HCT116 (cell line): ENCODE results near the gene DPM2. TPM values are rescaled to one million over a fixed set of nuclear protein-coding genes. Genes with fewer than 3 reads are reported as not detected.

Experiments used
- ATAC-seq: fragments of 200-7000 bp; cut with Tn5 transposase; 2 replicates; pipeline ENCODE4 v1.9.1; 2020; ENCODE audit warnings: mild to moderate bottlenecking, moderate library complexity
- BruUV-seq: library from RNA; stranded (reverse); fragments of 400-500 nt; replicated peaks from 2 replicates; lab custom pipeline; 2021; lab: Mats Ljungman, UMichigan
- CTCF ChIA-PET: fragments of 300-600 bp; sonication (Branson Sonifier 250); formaldehyde crosslinking; loops from one replicate; lab custom pipeline; 2021; ENCODE audit warnings: antibody characterized with exemption; lab: Charles Lee
- POLR2A ChIA-PET: fragments of 300-600, 350-600 bp; sonication (Branson Sonifier 250); formaldehyde crosslinking; loops from one replicate; lab custom pipeline; 2021; ENCODE audit warnings: antibody characterized with exemption; lab: Charles Lee
- RAD21 ChIA-PET, 2 experiments: fragments of 300-600 bp; sonication (Branson Sonifier 250); formaldehyde crosslinking; loops; one replicate each; lab custom pipeline; 2023; ENCODE audit warnings: low total read pairs in 2 of 2; ENCODE audit not compliant: uncharacterized antibody in 2 of 2, unreplicated experiment in 2 of 2, low non-redundant PET in 1 of 2; lab: Charles Lee
- DNase-seq: peaks from one replicate; pipeline ENCODE4 v3.0.0-alpha.2; 2010; ENCODE audit warnings: low read depth, low spot score
- H2AFZ ChIP-seq: fragments of 200-600 bp; shearing (Covaris generic), sonication (generic); 2 replicates; pipeline ENCODE4 v1.6.1; 2017; ENCODE audit warnings: low read depth, mixed run types, mixed read lengths, antibody characterized with exemption, low read length; ENCODE audit not compliant: poor library complexity, severe bottlenecking
- H3K27ac ChIP-seq: 2 replicates; pipeline ENCODE4 v1.5.1; 2012; ENCODE audit warnings: low read depth, low read length
- H3K27me3 ChIP-seq: fragments of 200-600 bp; sonication (generic); 2 replicates; pipeline ENCODE4 v1.6.1; 2016; ENCODE audit warnings: mixed run types, low read length, mixed read lengths; ENCODE audit not compliant: insufficient read depth
- H3K36me3 ChIP-seq, 2 experiments: fragments of 200-500 bp in 1 of 2; fragments of 200-600 bp in 1 of 2; sonication (Bioruptor generic) in 1 of 2; sonication (generic) in 1 of 2; 2 replicates each; pipeline versions ENCODE4 v1.5.1 to v1.6.1; 2014 to 2016; ENCODE audit warnings: low read length in 2 of 2, inconsistent platforms in 1 of 2, mixed read lengths in 1 of 2, mixed run types in 1 of 2; ENCODE audit not compliant: insufficient read depth in 2 of 2, control insufficient read depth in 1 of 2
- H3K4me1 ChIP-seq, 2 experiments: fragments of 200-600 bp in 1 of 2; sonication (generic) in 1 of 2; 2 replicates each; pipeline versions ENCODE4 v1.5.1 to v1.6.1; 2012 to 2017; ENCODE audit warnings: low read length in 2 of 2, inconsistent platforms in 1 of 2, mild to moderate bottlenecking in 1 of 2, mixed read lengths in 1 of 2, mixed run types in 1 of 2, moderate library complexity in 1 of 2; ENCODE audit not compliant: insufficient read depth in 2 of 2, control insufficient read depth in 1 of 2
- H3K4me2 ChIP-seq: fragments of 200-600 bp; sonication (generic); 2 replicates; pipeline ENCODE4 v1.6.1; 2017; ENCODE audit warnings: mixed run types, low read length, mixed read lengths
- H3K4me3 ChIP-seq, 2 experiments: fragments of 200-600 bp in 1 of 2; sonication (generic) in 1 of 2; replicated peaks in 1 of 2; 2 replicates each; pipeline ENCODE4 v1.5.1; 2011 to 2016; ENCODE audit warnings: low read length in 2 of 2, control low read depth in 1 of 2, low read depth in 1 of 2, mild to moderate bottlenecking in 1 of 2, mixed read lengths in 1 of 2, mixed run types in 1 of 2
- H3K79me2 ChIP-seq: fragments of 200-600 bp; sonication (generic); 2 replicates; pipeline ENCODE4 v1.6.1; 2017; ENCODE audit warnings: mild to moderate bottlenecking, mixed run types, low read length, moderate library complexity, mixed read lengths; ENCODE audit not compliant: insufficient read depth
- H3K9ac ChIP-seq: fragments of 200-600 bp; sonication (generic); 2 replicates; pipeline ENCODE4 v1.6.1; 2016; ENCODE audit warnings: low read length, mixed read lengths
- H3K9me2 ChIP-seq: fragments of 200-600 bp; sonication (generic), shearing (Covaris generic); 2 replicates; pipeline ENCODE4 v1.6.1; 2017; ENCODE audit warnings: mixed run types, mild to moderate bottlenecking, moderate library complexity; ENCODE audit not compliant: insufficient read depth
- H3K9me3 ChIP-seq, 2 experiments: fragments of 200-500 bp in 1 of 2; fragments of 200-600 bp in 1 of 2; sonication (Bioruptor generic) in 1 of 2; sonication (generic) in 1 of 2; 2 replicates each; pipeline ENCODE4 v1.6.1; 2014 to 2017; ENCODE audit warnings: low read length in 2 of 2, mixed read lengths in 2 of 2, inconsistent platforms in 1 of 2, low read depth in 1 of 2, mild to moderate bottlenecking in 1 of 2, mixed run types in 1 of 2, moderate library complexity in 1 of 2; ENCODE audit not compliant: control insufficient read depth in 1 of 2, insufficient read depth in 1 of 2
- H4K20me1 ChIP-seq: fragments of 200-600 bp; sonication (generic), shearing (Covaris generic); 2 replicates; pipeline ENCODE4 v1.6.1; 2017; ENCODE audit warnings: mixed run types, mild to moderate bottlenecking, moderate library complexity; ENCODE audit not compliant: insufficient read depth
- ELF1 ChIP-seq: IDR thresholded peaks from 2 replicates; pipeline ENCODE4 v1.6.1; 2012; ENCODE audit warnings: low read depth, borderline replicate concordance
- RAD21 ChIP-seq: IDR thresholded peaks from 2 replicates; pipeline ENCODE4 v1.6.1; 2012; ENCODE audit warnings: low read depth, mild to moderate bottlenecking
- SRF ChIP-seq: IDR thresholded peaks from 2 replicates; pipeline ENCODE4 v1.6.1; 2012; ENCODE audit warnings: low read depth
- TCF7L2 ChIP-seq: IDR thresholded peaks from 2 replicates; pipeline ENCODE4 v1.7.0; 2011; ENCODE audit warnings: borderline replicate concordance, inconsistent platforms; ENCODE audit not compliant: insufficient read depth, insufficient read length; ENCODE audit errors: extremely low read depth
- intact Hi-C: fragments of 100-400 bp; cut with micrococcal nuclease; formaldehyde crosslinking; loops from 2 replicates; pipeline ENCODE4 v1.10.0; 2022
- total RNA-seq: library from RNA; stranded (reverse); gene quantifications from one replicate; pipeline ENCODE4 v1.2.1, GENCODE V29; 2021; ENCODE audit not compliant: unreplicated experiment
- TF ChIP-seq, protein P1 (sequence below), 3 experiments: fragments of 200-600 bp in 1 of 3; sonication (generic) in 1 of 3; IDR thresholded peaks in 2 of 3; conservative IDR thresholded peaks in 1 of 3; 2 replicates each; pipeline ENCODE4 v1.5.1; 2012 to 2017; ENCODE audit warnings: low read depth in 2 of 3, low read length in 2 of 3, antibody characterized with exemption in 1 of 3, borderline replicate concordance in 1 of 3, control low read depth in 1 of 3, mild to moderate bottlenecking in 1 of 3, mixed read lengths in 1 of 3, mixed run types in 1 of 3, moderate library complexity in 1 of 3; ENCODE audit not compliant: insufficient read depth in 1 of 3

The DPM2 gene
- total RNA-seq, 1 experiment from 2014 or later, result 54.6 TPM

GRCh38 chr9:127913682-127914081, 24.0 kb downstream of the DPM2 start:
- Histone ChIP-seq H2AFZ (no peak overlapping the region), H3K9me2 (no peaks in the 10 kb centered on the region), H4K20me1 (no peaks in the 10 kb centered on the region), H3K79me2 (peaks cover 18% of the 10 kb centered on the region), H3K9ac (no peak overlapping the region), H3K4me3 (no peak overlapping the region), H3K27ac (no peak overlapping the region), H3K9me3 (no peaks in the 10 kb centered on the region), H3K27me3 (no peaks in the 10 kb centered on the region), H3K4me1 (peaks cover 28 to 37% of the 10 kb centered on the region in 2 experiments), H3K4me2 (no peak overlapping the region), H3K36me3 (peaks cover 3 to 26% of the 10 kb centered on the region in 2 experiments; a peak in 2 of 4 replicates)
- RAD21 ChIA-PET, result no interaction called here
- ATAC-seq (no peak), DNase-seq (no peak)
- TF ChIP-seq, protein P1, sequence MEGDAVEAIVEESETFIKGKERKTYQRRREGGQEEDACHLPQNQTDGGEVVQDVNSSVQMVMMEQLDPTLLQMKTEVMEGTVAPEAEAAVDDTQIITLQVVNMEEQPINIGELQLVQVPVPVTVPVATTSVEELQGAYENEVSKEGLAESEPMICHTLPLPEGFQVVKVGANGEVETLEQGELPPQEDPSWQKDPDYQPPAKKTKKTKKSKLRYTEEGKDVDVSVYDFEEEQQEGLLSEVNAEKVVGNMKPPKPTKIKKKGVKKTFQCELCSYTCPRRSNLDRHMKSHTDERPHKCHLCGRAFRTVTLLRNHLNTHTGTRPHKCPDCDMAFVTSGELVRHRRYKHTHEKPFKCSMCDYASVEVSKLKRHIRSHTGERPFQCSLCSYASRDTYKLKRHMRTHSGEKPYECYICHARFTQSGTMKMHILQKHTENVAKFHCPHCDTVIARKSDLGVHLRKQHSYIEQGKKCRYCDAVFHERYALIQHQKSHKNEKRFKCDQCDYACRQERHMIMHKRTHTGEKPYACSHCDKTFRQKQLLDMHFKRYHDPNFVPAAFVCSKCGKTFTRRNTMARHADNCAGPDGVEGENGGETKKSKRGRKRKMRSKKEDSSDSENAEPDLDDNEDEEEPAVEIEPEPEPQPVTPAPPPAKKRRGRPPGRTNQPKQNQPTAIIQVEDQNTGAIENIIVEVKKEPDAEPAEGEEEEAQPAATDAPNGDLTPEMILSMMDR (IDR thresholded peaks at IDR 0.05 in 2 of 3, conservative IDR thresholded peaks at IDR 0.05 in 1 of 3; ENCODE audit: borderline replicate concordance in 1 of 3, insufficient read depth in 1 of 3, low read depth in 2 of 3, low read length in 2 of 3), result no peak
- TF ChIP-seq ELF1 (no peak), SRF (no peak), TCF7L2 (no peak)
- intact Hi-C loops, result no loop called here
- BruUV-seq, result no TSS peak
- POLR2A ChIA-PET, result interaction anchor here (0.7 kb wide), 1 partner anchor 28 kb away, joined by 5 read pairs; no protein-coding TSS in a partner anchor
- CTCF ChIA-PET, result interaction anchor here (1.6 kb wide), 1 partner anchor 179 kb away, joined by 4 read pairs; the partner anchor contains the start of gene TOR2A

- Histone ChIP-seq H3K4me3 (no peak overlapping the region), H4K20me1 (no peaks in the 10 kb centered on the region), H3K9me3 (no peaks in the 10 kb centered on the region), H3K4me2 (no peak overlapping the region), H3K79me2 (peaks cover 18% of the 10 kb centered on the region), H3K27me3 (no peaks in the 10 kb centered on the region), H3K9ac (no peak overlapping the region), H3K4me1 (peaks cover 20 to 29% of the 10 kb centered on the region in 2 experiments), H3K36me3 (peaks cover 3 to 32% of the 10 kb centered on the region in 2 experiments; a peak in 2 of 4 replicates), H2AFZ (no peak overlapping the region), H3K9me2 (no peaks in the 10 kb centered on the region), H3K27ac (no peak overlapping the region)
- ATAC-seq (no peak), DNase-seq (no peak)
- RAD21 ChIA-PET, result no interaction called here
- BruUV-seq, result no TSS peak
- intact Hi-C loops, result no loop called here
- CTCF ChIA-PET, result interaction anchor here (1.6 kb wide), 1 partner anchor 178 kb away, joined by 4 read pairs; the partner anchor contains the start of gene TOR2A
- POLR2A ChIA-PET, result no interaction called here
- no peak for TF ChIP-seq RAD21
These were observed 24.8 kb downstream of the DPM2 start for GRCh38 chr9:127912882-127913281.
